GM21717 (cell line): Measurements from ENCODE around the gene SLC22A17.

ENCODE experiments used
- ATAC-seq: cut with Tn5 transposase; IDR thresholded peaks from one replicate; pipeline ENCODE4 v1.9.1; 2021; ENCODE audit warnings: mild to moderate bottlenecking, moderate library complexity; ENCODE audit not compliant: unreplicated experiment

Gene SLC22A17

DNA sequence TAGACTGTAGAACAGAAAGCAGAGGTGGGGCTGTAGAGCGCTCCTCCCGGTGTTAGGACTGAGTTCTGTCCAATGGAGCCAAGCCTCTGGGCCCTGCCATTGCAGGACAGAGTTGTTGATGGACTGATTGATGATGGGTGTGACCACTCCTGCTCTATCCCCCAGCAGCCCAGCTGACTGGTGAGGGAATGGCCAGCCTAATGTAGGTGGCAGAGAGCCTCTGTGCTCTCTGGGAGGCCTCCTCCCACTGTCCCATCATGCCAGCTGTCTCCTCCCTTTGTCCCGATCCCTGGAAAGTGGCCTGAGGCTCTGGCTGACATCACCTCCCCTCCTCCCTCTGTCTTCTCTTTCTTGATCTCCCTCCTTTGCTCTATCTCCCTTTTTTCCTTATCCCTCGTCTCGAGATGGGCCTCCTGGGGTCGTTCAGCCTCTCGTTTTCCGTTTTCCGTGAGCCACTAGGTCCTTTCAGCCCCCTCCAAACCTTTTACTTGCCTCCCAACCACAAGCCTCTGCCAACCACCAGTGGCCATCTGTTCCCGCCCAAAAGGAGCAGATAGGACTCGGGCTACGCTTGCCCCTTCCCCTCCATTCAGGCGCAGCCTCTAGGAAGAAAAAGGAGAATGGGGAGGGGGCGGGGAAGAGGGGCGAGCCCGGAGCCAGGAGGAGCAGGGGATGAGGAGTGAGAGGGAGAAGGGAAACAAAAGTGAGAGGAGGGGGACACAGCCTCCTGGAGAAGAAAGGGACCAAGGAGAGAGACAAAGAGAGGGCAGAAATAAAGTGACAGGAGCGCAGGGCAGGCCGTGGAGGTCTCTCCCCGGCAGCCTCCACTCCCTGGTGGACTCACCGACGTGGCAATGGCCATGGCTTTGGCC, 11.7 kb upstream of the SLC22A17 start:
- no peak for ATAC-seq

DNA sequence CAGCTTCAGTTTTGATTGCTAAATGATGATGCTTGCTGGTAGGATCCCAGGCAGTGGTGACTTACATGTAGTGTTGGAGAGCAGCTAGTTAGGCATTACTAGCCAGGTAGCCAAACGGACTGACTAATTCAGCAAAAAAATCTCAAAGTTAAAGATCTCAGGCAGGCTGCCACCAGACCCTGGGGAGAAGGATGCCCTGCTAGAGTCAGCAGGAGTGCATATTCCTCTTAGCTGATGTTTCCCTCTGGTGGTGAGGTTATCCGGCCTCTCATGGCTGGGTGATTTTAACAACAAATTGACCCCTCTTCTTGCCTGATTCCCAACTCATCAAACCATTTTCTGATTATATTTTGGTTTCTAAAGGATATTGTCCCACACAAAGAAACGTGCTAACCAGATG, 9.5 kb upstream of the SLC22A17 start:
- no peak for ATAC-seq

DNA sequence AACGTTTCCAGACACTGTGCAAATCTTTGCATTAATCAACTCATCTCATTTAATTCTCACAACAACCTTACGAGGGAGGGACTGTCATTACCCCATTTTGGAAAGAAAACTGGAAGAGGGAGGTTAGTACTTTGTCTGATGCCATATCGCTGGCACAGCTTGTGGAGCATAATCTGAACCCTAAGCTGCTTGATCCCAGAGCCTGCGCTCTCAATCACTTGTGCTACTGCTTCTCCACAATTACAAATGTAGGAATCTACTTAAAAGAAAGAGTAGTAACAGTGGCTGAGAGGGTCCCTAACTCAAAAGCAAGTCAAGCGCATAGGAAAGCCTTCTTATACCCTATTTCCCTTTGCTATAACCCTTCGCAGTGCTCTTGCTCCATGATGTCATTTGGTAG, 9.1 kb upstream of the SLC22A17 start:
- no peak for ATAC-seq

DNA sequence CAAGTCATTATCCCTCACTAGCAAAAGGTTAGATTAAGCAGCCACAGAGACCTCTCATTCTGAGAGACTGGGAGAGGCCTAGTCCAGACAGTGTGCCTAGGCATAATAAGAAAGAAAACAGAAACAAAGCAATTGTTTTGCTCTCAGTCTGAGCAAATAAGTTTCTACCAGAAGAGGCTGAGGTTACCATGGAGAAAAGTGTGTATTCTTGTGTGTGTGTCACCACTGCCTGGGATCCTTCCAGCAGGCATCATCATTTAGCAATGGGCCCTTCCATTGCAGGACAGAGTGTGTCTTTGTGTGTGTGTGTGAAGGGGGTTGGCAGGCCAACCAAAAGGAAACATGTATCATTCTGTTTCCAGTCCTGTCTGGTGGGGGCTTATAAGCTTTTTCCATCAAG, 8.6 kb upstream of the SLC22A17 start:
- no peak for ATAC-seq

DNA sequence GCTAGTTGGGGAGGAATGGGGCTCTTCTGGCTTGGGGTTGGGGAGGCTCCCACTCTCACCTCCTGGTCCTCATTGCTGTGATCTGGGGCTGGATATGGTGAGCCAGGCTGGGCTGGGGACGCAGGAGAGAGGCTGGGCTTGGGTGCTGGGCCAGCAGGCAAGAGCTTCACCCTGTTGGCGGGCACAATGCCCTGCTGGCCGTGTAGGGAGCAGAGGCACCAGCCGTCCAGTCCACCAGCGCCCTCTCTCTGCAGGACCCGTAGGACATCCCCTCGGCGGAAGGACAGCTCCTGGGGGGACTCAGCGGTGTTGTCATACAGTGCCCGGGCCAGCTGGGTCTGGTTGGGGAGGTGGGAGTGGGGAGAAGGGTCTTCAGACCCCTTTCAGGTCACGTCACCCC, 7.8 kb upstream of the SLC22A17 start:
- no peak for ATAC-seq

DNA sequence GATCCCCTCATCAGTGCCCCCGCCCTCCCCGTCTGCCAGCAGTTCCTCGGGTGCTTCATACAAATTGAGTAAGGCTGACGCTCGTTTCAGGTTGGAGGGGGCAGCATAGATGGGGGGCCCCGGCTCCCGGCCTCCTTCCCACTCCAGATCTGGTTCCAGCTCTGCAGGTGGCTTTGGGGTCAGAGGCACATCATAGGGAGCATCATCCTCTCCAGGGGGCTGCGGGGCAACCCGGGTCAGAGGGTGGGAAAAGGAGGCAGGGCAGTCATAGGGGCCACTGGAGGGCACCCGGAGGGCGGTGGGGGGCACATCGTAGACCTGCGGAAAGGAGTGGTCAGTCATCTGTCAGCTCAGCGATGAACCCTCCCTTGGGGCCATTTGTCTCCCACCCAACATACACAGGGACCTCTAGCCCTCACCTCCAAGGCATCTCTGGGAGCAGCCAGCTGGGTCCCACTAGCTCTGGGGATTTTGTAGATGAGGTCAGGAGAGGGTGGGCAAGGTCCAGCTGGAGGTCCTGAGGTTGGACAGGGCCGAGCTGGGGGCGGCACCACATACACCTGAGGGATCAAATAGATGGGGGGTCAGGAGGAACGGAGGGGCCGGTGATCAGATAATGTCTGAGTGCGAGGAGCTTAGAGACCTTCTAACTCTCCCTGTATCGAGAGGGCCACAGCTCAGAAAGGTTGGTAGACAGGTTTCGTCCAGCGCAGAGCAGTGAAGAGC, 7.2 kb upstream of the SLC22A17 start:
- ATAC-seq, result no peak

DNA sequence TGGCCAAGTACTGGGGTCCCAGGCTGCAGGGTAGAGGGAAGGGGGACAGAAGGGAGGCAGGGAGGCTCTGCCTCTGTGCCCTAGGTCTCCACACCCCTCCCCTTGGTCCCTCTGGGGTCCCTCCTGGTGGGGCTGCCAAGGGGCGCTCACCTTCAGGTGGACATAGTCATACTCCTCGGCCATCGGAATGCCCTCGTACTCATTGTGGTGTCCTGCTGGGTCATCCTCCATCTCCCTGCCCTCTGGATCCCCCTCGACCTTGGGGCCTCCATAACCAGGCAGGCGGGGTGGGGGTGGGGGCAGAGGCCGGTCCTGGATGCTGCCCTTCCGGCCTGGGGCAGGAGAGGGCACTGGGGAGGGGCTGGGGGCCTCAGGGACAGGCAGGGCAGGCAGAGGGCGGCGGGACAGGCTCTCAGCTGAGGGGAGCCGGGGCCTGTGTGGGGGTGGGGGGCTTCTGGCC, 6.5 kb upstream of the SLC22A17 start:
- ATAC-seq, result no peak

DNA sequence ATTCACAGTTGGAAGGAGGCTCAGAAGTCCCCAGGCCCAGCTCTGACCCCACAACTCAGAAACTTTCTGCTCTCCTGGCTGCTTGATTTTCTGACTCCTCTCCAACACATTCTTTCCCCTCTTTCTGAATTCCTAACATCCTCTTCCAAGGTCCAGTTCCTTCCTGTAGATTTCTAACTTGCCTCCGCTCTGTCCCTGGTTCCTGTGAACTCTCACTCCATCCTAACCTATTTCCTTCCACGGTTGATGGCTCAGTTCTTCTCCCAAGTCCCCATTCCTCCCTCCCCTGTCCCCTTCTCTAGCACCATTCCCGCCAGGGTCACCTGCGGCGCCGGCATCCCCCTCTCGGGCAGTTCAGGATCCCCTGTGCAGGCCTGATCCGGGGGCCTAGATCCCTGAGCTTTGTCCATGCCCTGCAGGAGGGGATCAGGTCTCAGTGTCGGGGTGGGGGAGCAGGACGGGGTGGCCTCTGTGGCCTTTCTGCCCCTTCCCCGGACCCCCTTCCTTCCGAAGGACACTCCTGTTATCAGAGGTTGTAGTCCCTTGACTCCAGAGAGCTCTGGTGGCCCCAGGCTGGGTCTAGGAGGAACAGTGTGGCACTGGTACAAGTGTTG, 6.0 kb upstream of the SLC22A17 start:
- no peak for ATAC-seq

DNA sequence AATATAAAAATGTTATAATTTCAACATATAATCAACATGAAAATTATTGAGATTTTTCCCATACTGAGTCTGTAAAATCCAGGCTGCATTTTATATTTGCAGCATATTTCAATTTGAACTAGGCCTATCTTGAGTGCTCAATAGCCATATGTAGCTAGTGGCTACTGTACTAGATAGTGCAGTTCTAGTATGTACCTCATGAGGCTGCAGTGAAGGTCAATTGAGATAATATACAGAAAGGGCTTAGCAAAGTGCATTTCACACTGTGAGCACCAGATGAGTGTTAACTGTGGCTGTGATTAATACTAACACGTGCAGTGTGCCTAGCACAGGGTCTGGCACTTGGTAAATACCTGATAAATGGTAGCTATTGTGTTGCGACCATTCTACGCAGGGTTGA, 5.4 kb upstream of the SLC22A17 start:
- no peak for ATAC-seq

DNA sequence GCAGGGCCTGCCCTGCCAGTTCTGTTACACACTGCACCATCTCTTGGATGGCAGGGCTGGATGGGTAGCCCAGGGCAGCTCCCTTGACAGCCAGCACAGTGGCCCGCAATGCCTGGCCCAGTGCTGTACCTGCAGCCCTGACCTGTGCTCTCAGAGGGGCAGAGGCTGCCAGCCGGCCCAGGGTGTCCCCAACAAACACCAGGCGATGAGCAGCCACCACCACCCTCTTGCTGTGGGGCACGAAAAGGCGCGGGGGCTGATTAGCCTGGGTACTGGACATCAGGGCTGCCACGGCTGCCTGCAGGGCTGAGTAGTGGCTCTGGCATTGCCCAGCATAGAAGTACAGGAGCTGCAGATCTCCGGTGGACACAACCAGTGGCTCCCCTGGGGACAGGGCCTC, 4.6 kb upstream of the SLC22A17 start:
- ATAC-seq, result no peak

DNA sequence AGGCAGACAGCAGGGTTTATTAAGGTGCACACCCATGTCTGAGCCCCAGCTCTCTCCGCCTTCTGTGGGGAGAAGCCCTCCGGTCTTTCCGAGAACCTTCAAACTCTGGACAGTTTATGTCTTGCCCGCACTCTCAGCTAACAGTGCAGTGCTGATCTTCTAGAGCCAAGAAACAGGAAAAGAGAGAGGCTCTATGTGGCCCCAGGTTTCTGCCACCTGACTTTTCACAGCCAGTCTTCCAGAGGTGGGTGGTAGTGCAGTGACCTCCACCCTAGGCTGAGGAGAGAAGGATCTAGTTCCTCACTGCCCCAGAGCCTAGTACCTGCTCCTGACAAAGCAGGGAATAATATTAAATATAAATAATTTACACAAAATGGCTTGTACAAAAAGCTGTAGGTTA, 4.0 kb upstream of the SLC22A17 start:
- no peak for ATAC-seq

DNA sequence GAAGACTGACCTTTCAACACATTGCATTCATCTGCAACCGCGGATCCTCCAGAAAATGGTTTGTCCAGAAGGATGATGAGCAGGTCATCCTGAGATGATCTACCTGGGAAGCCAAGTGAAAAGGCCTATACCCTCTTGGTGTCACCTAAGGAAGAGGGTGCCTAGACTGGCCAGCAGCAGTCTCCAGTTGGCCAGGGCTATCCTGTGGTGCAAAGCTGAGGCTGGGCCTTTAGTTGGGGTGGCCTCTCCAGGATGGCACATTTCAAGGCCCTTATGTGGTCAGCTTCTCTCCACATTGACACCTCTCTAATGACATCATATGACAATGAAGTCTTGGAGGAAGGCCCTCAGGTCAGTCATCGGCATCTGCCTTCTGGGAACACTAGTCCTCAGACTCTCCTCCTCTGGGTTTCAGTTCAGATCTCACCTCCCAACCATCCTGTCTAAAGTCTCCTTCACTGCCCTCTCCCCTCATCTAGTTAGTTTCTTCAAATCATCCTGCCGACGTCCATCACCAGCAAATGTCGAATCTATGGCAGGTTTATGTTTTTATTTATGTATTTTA, 3.3 kb upstream of the SLC22A17 start:
- ATAC-seq, result no peak

DNA sequence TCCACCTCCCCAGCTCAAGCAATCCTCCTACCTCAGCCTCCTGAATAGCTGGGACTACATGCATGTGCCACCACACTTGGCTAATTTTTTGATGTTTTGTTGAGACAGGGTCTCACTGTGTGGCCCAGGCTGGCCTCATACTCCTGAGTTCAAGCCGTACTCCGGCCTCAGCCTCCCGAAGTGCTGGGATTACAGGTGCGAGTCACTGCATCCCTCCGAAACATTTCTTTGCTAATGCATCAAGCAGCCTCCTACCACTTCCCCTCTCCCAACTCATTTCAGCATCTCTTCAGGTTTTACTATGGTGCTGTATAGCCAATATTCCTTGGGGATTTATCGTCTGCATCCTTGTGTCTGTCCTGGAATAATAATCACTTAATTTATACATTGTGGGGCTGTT, 2.3 kb upstream of the SLC22A17 start:
- ATAC-seq, result no peak

DNA sequence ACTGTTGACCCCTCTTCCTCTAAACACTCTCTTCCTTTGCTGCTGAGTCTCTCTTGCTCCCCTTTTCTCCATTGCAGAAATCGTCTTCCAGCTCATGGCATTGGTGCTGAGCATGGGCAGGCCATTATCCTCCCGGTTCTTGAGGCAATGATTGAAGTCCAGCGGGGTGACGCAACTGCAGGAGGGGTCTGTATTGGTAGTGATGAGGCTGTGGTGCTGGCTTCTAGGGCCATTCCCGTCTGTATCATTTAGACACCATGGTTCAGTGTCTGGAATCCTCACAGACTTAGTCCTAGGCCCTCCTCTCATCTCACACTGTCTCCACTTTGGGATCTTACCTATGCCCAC, 720 bp upstream of the SLC22A17 start:
- no peak for ATAC-seq

DNA sequence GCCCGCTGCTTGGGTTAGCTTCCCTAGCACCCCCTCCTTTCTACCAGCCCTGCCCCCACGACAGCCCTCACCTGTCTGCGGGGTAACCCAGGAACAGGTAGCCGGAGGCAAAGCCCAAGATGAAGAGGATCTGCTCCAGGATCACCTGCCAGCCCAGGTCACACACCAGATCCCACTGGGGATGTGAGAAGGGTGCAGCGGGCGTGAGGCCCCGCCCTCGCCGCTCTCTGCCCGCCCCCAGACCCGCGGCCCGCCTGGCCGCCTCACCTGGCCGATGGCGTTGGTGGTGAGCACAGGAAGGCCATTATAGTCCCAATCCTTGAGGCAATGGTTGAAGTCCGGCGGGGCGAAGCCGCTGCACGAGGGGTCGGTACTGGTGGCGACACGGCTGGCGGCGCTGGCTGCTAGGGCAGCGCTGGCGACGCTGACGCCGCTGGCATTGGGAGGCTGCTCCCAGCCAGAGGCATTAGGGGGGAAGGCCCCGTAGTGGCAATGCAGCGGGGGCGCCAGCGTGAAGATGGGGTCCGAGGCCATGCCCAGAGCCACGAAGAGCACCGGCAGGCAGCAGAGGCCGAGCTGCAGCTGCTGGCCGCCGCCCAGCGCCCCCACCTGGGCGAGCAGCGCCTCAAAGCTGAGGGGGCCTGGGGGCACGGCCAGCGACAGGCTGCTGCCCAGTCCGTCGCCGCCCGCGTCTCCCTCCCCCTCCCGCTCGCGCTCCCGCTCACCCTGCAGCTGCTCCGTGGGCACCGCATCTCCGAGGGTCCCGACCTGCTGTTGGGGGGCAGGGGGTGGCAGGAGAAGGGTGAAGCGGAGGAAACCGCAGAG, 794 bp downstream of the SLC22A17 start:
- no peak for ATAC-seq

DNA sequence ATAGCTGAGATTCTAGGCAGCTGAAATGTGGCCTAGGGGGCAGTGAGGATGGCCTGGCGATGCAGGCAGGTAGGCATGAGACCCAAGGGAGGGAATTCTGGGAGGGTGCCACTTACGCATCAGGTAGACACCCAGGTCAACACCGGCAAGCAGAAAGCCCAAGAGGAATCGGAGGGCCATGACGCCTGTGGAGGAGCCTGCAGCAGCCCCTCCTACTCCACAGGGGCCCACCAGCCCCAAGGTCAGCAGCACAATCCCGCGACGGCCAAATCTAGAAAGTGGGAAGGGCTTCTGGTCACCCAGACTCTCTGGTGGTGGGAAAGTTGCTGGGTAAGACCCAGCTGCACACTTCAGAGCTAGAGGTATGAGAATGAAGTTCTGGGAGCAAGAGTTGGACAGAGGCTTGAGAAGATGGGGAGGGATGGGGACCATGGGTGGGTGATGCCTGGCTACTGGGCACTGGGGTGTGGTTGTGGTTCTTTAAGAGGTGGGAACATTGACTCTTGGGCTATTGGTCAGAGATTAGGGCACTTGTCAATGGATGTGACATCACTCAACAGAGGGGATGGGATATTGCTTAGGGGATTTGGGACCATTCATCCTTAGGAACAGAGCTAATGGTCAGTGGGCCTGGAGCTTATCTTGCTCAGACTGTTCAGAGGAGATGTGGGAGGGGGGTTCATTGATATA, 3.4 kb downstream of the SLC22A17 start:
- ATAC-seq, result no peak

DNA sequence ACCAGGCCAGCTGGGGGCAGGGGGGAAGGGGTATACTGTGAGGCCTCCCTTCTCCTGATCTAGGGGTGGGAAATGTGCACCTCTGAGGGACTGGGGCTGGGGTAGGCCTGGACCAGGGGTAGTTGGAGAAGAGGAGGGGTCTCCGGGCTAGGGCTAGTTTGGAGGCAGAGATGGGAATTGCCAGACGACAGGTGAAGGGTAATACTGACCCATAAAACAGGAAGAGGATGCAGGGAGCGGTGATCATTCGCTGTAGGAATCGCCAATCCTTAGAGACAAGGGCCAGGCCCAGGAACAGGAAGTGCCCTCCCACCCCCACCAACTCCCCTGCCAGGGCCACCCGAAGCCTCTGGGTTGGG, 4.4 kb downstream of the SLC22A17 start:
- ATAC-seq, result no peak

DNA sequence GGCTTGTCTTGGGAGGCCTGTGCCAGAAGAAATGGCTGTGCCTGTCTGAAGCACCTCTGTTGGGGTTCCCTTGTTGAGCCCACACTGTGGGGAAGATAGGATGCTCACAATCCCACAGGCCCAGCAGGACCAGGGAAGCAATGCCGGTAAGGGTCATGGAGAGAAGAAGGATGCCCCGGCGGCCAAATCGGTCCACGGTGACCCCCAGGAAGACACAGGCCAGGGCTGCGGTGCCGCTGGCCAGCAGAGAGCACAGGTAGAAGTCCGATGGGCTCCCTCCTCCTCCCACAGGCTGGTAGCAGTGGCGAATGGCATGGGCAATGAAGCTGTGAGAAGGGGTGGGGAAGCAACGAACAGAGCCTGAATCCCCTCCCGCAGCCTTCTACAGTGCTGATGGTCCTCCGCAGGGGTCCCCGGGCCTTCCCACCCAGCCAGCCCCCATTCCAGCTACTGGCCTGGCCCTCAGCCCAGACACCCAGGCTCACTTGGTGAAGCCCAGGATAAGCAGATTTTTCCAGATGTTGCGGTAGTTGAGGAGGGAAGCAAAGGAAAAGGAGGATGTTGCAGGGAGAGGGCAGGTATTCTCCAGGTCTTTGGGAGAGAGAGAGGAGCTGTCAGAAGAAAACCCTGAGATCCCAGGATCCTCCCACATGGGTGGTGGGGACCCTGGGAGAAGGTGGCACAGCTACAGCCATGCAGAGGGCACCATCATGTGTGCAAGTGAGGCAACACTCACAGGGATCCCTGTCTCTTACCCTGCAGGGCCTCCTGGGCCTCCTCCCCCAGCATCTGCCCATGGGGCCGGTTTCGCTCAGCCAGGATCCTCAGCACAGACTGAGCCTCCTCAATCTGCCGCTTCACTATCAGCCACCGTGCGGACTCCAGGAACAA, 5.0 kb downstream of the SLC22A17 start:
- ATAC-seq, result no peak

DNA sequence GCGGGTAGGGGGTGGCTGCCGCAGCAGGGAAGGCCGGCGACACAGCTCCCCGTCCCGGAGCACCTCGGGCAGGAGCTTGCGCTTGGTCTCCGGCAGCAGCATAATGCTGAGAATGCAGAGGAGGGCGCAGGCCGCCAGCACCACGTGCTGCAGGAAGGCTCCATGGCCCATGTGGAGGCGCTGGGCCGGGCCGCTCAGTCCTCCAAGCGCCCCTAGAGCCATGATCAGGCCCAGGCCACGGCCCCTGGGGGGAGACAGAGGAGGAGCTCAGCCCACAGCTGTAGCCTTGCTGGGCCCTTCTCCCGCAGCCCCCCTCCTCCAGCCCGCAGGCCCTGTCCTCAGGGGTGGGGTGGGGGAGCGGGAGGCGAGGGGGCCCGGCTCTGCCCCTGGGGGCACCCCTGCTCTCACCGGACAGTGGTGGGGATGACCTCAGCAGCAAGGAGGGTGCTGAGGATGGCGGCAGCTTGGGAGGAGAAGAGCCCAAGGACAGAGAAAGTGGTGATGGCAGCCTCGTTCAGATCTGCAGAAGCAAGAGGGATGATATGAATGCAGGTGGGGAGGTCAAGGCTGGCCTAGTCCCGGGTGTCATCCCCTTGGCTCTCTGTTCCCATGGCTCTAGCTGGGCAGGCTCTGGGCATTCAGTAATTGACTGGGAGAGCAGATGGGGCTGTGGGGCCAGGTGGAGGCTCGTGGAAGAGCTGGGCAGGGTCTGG, 5.8 kb downstream of the SLC22A17 start:
- ATAC-seq, result no peak
